Hepatocyte (in vitro differentiated cells): ENCODE data around the gene INF2. TPM values are rescaled to one million over a fixed set of nuclear protein-coding genes. Genes with fewer than 3 reads are reported as not detected.

Experiments used
- DNase-seq: peaks from one replicate; pipeline ENCODE4 v3.0.0-alpha.2; 2016; ENCODE audit warnings: low spot score
- H2AFZ ChIP-seq: fragments of 200-600 bp; sonication (generic); 2 replicates; pipeline ENCODE4 v1.6.0; 2016; ENCODE audit warnings: antibody characterized with exemption, mild to moderate bottlenecking
- H3K27ac ChIP-seq: fragments of 200-600 bp; sonication (generic); 2 replicates; pipeline ENCODE4 v1.5.1; 2016; ENCODE audit warnings: mild to moderate bottlenecking
- H3K27me3 ChIP-seq: fragments of 200-600 bp; sonication (generic); 2 replicates; pipeline ENCODE4 v1.6.1; 2016
- H3K36me3 ChIP-seq: fragments of 200-600 bp; sonication (generic); replicated peaks from 2 replicates; pipeline ENCODE4 v1.5.1; 2016; ENCODE audit warnings: low read depth; ENCODE audit not compliant: insufficient read depth
- H3K4me1 ChIP-seq: fragments of 200-600 bp; sonication (generic); 2 replicates; pipeline ENCODE4 v1.5.1; 2016; ENCODE audit warnings: mild to moderate bottlenecking, moderate library complexity; ENCODE audit not compliant: insufficient read depth
- H3K4me2 ChIP-seq: fragments of 200-600 bp; sonication (generic); 2 replicates; pipeline ENCODE4 v1.6.0; 2016
- H3K4me3 ChIP-seq: fragments of 200-600 bp; sonication (generic); 2 replicates; pipeline ENCODE4 v1.5.1; 2016; ENCODE audit warnings: mild to moderate bottlenecking
- H3K79me2 ChIP-seq: fragments of 200-600 bp; sonication (generic); 2 replicates; pipeline ENCODE4 v1.6.0; 2017; ENCODE audit warnings: mild to moderate bottlenecking
- H3K9me2 ChIP-seq: fragments of 200-600 bp; sonication (generic); replicated peaks from 2 replicates; pipeline ENCODE4 v1.6.0; 2017; ENCODE audit warnings: mild to moderate bottlenecking; ENCODE audit not compliant: insufficient read depth
- H3K9me3 ChIP-seq: fragments of 200-600 bp; sonication (generic); 2 replicates; pipeline ENCODE4 v1.5.1; 2016; ENCODE audit warnings: low read depth, mild to moderate bottlenecking
- H4K20me1 ChIP-seq: fragments of 200-600 bp; sonication (generic); 2 replicates; pipeline ENCODE4 v1.6.0; 2016; ENCODE audit warnings: mild to moderate bottlenecking; ENCODE audit not compliant: insufficient read depth, poor library complexity, severe bottlenecking
- CTCF ChIP-seq: fragments of 200-600 bp; sonication (generic); IDR thresholded peaks from 2 replicates; pipeline ENCODE4 v1.5.1; 2016; ENCODE audit warnings: antibody characterized with exemption, mild to moderate bottlenecking; ENCODE audit not compliant: poor library complexity
- EZH2 ChIP-seq: fragments of 200-600 bp; sonication (generic); IDR thresholded peaks from 2 replicates; pipeline ENCODE4 v1.6.1; 2016; ENCODE audit warnings: antibody characterized with exemption, mild to moderate bottlenecking, borderline replicate concordance
- EZH2phosphoT487 ChIP-seq: fragments of 200-600 bp; sonication (generic); IDR thresholded peaks from one replicate; pipeline ENCODE4 v1.6.1; 2018; ENCODE audit warnings: antibody characterized with exemption, mild to moderate bottlenecking, low read depth, moderate library complexity; ENCODE audit not compliant: unreplicated experiment, severe bottlenecking
- WGBS: methylation state at CpG from one replicate; pipeline ENCODE4 v1.1.6; 2016; ENCODE audit warnings: low lambda C conversion rate; ENCODE audit errors: missing lambda C conversion rate; 5-methylcytosine and 5-hydroxymethylcytosine counted together
- polyA plus RNA-seq: library from polyadenylated mRNA; unstranded; fragments of >200 nt; fragmentation: Nextera tagmentation; extraction: Ambion mirVana; gene quantifications from 2 replicates; pipeline ENCODE4 v1.2.1, GENCODE V29; 2016
- total RNA-seq: library from RNA; depleted of rRNA; stranded (reverse); fragments of >200 nt; gene quantifications from 2 replicates; pipeline ENCODE4 v1.2.3, GENCODE V29; 2014

The INF2 gene
- total and polyA plus RNA-seq, 2 experiments from 2014 or later = 23.8 to 31.6 TPM

- Histone ChIP-seq H4K20me1 (no peaks in the 10 kb centered on the region), H3K9me2 (no peaks in the 10 kb centered on the region), H3K4me3 (no peak overlapping the region), H2AFZ (no peak overlapping the region), H3K27me3 (no peaks in the 10 kb centered on the region), H3K4me1 (peaks cover 4% of the 10 kb centered on the region), H3K9me3 (no peaks in the 10 kb centered on the region), H3K27ac (peak overlapping the region; percentile 83), H3K4me2 (peak overlapping the region; percentile 56), H3K79me2 (peaks cover 29% of the 10 kb centered on the region), H3K36me3 (no peaks in the 10 kb centered on the region)
- WGBS = 75% methylated on average over 15 of the region's 15 CpGs
- no peak for DNase-seq
- TF ChIP-seq CTCF (no peak), EZH2phosphoT487 (no peak), EZH2 (no peak)
Measured at GRCh38 chr14:104766863-104767633, 77.6 kb downstream of the INF2 start.

- no peak overlapping the region for H2AFZ ChIP-seq
- no peaks in the 10 kb centered on the region for H3K27me3 ChIP-seq
- peaks cover 25% of the 10 kb centered on the region for H3K79me2 ChIP-seq
- TF ChIP-seq EZH2phosphoT487 (no peak), CTCF (no peak), EZH2 (no peak)
- peak overlapping the region; percentile 46 for H3K4me2 ChIP-seq
- no peaks in the 10 kb centered on the region for H4K20me1 ChIP-seq
- H3K27ac ChIP-seq = peak overlapping the region; percentile 83
- H3K9me2 ChIP-seq = no peaks in the 10 kb centered on the region
- 90% methylated on average over 5 of the region's 5 CpGs for WGBS
- H3K9me3 ChIP-seq = no peaks in the 10 kb centered on the region
- no peak for DNase-seq
- no peak overlapping the region for H3K4me3 ChIP-seq
- no peaks in the 10 kb centered on the region for H3K36me3 ChIP-seq
- H3K4me1 ChIP-seq = peaks cover 4% of the 10 kb centered on the region
Measured at GRCh38 chr14:104767634-104767918, 78.2 kb downstream of the INF2 start.

- H3K4me2 ChIP-seq = peak overlapping the region; percentile 70
- H4K20me1 ChIP-seq = no peaks in the 10 kb centered on the region
- TF ChIP-seq CTCF (peak; percentile 92), EZH2phosphoT487 (no peak)
Measured at GRCh38 chr14:104768437-104769323, 79.3 kb downstream of the INF2 start.

More at GRCh38 chr14:104768437-104769323, 79.3 kb downstream of the INF2 start:
- no peaks in the 10 kb centered on the region for H3K9me3 ChIP-seq
- DNase-seq = peak; percentile 93
- H3K4me1 ChIP-seq = peaks cover 4% of the 10 kb centered on the region
- H3K9me2 ChIP-seq = no peaks in the 10 kb centered on the region
- WGBS = 19% methylated on average over 20 of the region's 25 CpGs
- peak overlapping the region; percentile 77 for H3K27ac ChIP-seq
- peaks cover 15% of the 10 kb centered on the region for H3K79me2 ChIP-seq
- H3K27me3 ChIP-seq = no peaks in the 10 kb centered on the region
- H3K4me3 ChIP-seq = no peak overlapping the region
- no peak overlapping the region for H2AFZ ChIP-seq
- no peaks in the 10 kb centered on the region for H3K36me3 ChIP-seq
